HG03571 (cell line): Measurements from ENCODE around the gene NAE1.
A peak's percentile ranks its signal among the peaks of the same experiment; 100 is the strongest.
"Not testable (repeated sequence)": the region's sequence is repeated elsewhere in the genome, so short reads cannot be mapped to it uniquely, and the experiment has no call there.

Experiments used
- ATAC-seq: cut with Tn5 transposase; IDR thresholded peaks from one replicate; pipeline ENCODE4 v1.9.1; 2021; ENCODE audit not compliant: unreplicated experiment

Gene NAE1

DNA sequence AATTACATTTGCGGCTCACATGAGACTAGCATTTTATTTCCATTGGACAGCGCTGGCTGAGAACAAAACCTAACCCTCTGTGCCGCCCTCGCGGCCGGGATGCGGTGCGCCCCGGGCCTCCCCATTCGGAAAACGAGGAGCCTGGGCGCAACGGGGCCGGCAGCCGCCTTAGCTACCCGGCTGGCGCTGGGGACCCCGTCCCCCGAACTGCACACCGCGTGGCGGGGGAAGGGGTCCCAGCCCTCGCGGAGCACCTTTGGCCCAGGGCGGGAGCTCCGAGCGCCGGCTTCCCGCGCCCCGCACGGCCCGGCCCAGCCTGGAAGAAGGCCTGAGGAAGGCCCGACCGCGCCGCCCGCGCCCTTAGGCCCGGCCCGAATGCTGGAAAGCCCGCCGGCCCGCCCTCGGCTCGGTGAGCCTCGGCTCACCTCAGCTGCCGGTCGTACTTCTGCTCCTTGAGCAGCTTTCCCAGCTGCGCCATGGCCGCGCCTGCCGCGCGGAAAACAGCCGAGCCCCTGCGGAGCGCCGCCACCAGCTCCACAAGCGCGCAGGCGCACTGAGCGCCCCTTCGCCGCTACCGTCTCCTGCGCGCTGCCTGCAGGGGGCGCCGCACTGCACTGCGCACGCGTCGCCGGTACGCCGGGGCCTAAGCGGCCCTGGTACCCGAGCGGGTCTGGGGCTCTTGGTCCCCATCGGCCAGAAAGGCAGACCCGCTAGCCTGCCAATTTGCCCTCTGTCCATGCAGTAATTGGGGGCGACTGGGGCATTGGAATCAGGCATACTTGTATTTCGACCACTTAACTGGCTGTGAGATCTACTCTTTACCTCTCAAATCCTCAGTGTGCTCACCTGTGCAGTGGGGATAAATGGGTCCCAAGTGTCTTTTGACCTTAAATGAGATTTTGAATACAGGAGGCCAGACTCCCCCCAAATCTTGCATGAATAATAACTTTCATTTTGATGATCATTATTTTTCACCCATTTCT lies at the start of gene NAE1:
Gene NAE1, minus strand, starts transcription at position 555 of the 983 bp plus-strand sequence. Its CDS starts 77 bp downstream, at position 478.
- peak; percentile 82 for ATAC-seq

DNA sequence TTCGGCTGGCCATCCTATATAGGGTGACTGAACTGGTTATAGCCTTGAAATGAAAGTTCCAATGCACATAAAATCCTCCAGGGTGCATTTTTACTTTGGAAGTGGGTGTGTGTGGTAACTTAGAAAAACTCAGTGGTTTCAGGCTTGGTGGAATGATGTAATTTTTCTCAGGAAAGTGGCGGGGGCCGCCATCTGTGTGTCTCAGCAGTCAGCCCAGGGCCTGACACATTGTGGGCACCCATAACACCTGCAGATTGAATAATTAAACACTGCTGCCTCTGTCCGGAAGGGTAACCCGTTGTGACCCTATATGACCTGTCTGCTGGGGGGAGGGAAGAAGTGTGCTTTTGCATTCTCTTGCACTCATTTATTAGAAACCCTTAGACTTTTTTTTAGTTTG lies 47.3 kb upstream of the NAE1 start:
- no peak for ATAC-seq

DNA sequence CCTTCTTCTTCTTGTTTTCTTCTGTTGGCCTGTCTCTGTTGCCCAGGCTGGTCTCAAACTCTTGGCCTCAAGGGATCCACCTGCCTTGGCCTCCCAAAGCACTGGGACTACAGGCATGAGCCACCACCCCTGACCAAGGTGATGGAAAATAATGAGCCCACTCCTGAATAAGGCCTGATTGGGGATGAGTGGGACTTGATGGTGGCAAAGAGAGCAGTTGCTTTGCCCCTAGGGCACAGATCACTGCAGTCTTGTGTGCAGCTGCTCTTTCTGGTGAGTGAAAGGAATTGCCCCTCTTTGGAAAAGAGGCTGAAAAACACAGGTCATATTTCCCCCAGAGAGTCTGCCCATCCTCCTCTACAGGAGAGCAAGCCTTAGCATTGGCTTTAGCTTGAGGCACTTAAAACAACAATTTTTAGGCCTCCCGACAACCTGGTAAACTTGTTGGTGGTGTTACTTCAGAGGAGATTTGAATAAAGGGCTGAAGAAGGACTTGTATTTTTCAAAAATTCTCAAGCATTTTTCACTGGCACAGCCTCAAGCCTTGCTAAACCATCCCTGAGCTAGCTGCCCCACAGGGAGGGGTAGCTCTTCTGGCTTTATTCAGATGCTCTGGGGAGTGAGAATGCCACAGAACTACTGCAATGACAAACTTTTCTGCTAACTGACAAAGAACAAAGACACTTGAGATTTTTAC lies 43.5 kb upstream of the NAE1 start:
- ATAC-seq: no peak

DNA sequence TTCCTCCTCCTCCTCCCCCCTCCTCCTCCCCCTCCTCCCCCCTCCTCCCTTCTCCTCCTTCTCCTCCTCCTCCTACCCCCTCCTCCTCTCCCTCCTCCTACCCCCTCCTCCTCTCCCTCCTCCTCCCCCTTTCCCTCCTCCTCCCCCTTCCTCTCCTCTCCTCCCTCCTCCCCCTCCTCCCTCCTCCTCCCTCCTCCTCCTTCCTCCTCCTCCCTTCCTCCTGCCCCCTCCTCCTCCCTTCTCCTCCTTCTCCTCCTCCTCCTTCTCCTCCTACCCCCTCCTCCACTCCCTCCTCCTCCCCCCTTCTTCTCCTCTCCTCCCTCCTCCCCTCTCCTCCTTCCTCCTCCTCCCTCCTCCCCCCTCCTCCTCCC lies 42.9 kb upstream of the NAE1 start:
- ATAC-seq: no peak

GRCh38 chr16:66872943-66873684 lies 42.3 kb upstream of the NAE1 start:
- ATAC-seq: peak; percentile 80

- ATAC-seq: no peak
Observed at GRCh38 chr16:66872559-66872942, 41.8 kb upstream of the NAE1 start.

- ATAC-seq: no peak
Observed at GRCh38 chr16:66871840-66872239, 41.1 kb upstream of the NAE1 start.

DNA sequence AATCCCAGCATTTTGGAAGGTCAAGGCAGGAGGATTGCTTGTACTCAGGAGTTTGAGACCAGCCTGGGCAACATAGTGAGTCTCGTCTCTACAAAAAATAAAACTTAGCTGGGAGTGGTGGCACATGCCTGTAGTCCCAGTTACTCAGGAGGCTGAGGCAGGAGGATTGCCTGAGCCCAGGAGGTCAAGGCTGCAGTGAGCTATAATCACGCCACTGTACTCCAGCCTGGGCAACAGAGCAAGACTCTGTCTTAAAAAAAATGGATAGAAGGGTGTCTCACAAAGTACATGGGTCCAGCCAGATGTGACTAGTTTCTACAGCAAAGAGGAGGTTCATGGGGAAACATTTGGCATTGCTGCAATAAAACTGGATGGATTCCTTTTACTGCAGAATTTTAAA lies 40.6 kb upstream of the NAE1 start:
- ATAC-seq: not testable (repeated sequence)

DNA sequence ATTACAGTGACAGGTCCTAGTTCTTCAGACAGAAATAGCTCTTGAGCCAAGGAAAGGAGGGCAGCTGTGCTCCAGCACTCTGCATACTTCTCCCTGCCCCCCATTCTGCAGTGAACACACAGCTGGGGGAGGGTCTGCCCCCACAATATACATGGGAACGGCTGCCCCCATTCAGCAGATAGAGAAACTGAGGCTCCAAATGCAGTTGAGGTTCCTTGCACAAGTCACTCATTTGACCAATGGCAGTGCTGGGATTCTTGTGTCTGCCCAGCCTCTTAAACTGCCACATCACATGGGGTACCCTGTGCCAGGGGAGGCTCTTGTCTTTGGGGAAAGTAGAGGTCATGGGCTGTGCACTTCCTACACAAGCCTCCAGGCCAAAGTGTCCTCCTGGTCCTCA lies 38.6 kb upstream of the NAE1 start:
- no peak for ATAC-seq

DNA sequence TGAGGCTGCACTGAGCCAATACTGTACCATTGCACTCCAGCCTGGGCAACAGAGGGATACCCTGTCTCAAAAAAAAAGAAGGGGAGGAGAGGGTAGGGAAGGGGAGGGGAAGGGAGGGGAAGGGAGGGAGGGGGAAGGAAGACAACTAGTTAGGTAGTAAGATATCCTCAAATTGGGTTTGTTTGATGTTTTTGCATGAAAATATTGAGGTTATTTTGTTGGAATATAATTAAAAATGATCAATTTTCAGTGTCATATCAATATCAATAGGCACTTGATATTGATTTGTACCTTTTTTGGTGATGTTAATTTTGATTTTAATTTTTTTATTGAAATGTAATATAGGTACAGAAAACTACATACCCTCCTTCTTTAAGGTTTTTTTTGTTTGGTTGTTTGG lies 32.9 kb upstream of the NAE1 start:
- no peak for ATAC-seq

DNA sequence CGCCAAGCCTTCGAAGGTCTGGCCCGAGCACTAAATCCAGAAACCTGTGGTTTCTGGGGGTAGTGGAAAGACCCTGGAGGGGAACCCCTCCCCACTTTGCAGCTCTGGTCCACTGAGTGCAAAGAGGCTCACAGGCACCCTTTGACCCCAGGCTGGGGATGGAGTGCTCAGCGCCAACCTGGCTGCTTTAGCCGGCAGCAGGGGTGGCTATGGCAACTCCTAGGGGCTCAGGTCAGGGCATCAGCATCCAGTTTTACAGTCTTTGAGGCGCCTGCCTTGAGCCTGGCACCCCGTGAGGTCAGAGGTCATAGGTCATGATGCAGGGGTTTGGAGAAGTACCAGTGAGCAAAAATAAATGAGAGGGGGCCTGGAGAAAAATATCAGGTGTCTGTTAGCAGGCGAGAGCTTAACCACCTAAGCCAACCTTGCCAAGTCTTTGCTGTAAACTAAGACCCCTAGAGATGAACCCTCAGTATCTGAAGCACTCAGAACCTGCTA lies 31.3 kb upstream of the NAE1 start:
- no peak for ATAC-seq

- no peak for ATAC-seq
Observed at GRCh38 chr16:66859397-66860068, 28.8 kb upstream of the NAE1 start.

DNA sequence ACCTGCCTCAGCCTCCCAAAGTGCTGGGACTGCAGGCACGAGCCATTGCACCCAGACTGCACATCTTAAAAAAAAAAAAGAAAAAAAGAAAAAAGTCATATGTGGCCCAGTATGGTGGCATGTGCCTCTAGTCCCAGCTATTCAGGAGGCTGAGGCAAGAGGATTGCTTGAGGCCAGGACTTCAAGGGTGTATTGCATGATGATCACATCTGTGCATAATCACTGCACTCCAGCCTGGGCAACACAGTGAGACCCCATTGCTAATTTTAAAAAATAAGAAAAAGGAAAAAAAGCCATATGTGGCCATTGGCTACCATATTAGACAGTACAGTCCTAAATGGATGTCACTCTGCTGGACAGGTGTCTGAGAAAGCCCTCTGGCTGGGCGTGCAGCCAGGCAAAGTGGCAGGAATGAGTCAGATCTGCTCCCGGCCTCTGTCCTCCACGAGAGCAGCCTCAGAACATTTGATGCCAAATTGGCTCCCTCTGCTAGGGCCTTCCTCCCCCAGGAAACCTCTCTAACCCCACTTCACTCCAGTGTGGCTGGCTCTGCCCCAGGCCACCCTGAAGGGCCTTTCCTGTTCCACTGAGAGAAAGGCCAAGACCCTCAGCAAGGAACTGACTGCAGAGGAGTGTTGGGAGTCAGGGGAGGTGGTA lies 28.1 kb upstream of the NAE1 start:
- ATAC-seq: peak; percentile 57

GRCh38 chr16:66857437-66857836 lies 26.7 kb upstream of the NAE1 start:
- ATAC-seq: no peak

GRCh38 chr16:66856801-66857200 lies 26.0 kb upstream of the NAE1 start:
- no peak for ATAC-seq

- ATAC-seq: no peak
Observed at GRCh38 chr16:66856184-66856730, 25.5 kb upstream of the NAE1 start.

DNA sequence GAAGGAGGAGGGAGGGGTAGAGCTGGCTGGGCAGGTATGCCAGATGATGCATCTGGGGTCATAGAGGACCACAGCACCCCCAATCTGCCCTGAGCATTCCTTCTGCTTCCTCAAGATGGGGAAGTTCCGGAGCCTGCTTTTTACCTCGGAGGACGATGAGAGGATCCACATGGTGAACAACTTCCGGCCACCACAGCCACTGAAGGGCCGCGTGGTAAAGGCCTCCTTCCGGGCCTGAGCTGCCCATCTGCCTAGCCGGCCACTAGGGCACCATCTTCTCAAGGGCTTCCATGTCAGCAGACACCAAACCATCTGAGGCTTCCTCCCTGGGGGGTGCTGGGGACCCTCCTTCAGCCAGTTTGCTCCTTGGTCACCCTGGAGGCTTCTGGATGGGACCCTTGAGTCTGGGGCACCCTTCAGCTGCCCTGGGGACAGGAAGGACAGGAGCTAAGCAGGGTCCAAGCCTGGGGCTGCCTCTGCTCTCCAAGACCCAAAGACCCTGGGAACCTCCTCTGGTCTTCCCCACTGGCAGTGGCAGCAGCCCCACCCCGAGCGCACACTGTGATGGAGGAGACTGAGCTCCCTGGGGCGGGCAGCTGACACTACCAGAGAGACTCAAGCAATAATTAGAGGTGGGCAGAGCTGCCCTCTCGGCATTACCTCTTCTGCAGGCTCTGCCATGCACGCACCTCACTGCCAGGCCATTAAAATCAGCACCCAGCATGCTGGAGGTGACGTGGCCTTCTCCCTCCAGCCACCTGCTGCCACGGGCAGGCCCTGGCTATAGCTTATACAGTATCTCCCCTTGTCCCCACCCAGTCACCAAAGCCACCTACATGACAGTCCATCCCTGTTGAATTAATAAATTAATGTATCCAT lies 22.7 kb upstream of the NAE1 start:
- no peak for ATAC-seq

GRCh38 chr16:66851166-66851964 lies 20.6 kb upstream of the NAE1 start:
- ATAC-seq: no peak
